AG04449 (cell line): ENCODE results near the gene DERL2.

Experiments
- CTCF ChIA-PET: fragments of 350-600 bp; formaldehyde crosslinking; extraction: SDS; loops from one replicate; lab custom pipeline; 2021; ENCODE audit warnings: antibody characterized with exemption; lab: Yijun Ruan, JAX
- POLR2A ChIA-PET: fragments of 400-600, 350-600 bp; formaldehyde crosslinking; extraction: SDS; loops from one replicate; lab custom pipeline; 2020; ENCODE audit warnings: antibody characterized with exemption, inconsistent platforms; lab: Yijun Ruan, JAX
- DNase-seq: peaks from one replicate; pipeline ENCODE4 v3.0.0-alpha.2; 2010; ENCODE audit warnings: low read depth, low spot score
- H3K4me3 ChIP-seq: 2 replicates; pipeline ENCODE4 v1.5.1; 2011; ENCODE audit warnings: low read depth, mild to moderate bottlenecking, control low read depth, low read length
- CTCF ChIP-seq: IDR thresholded peaks from one replicate; pipeline ENCODE4 v1.5.1; 2011; ENCODE audit warnings: mild to moderate bottlenecking, moderate library complexity, low read length, control low read depth, inconsistent platforms; ENCODE audit not compliant: insufficient read depth; ENCODE audit errors: missing control alignments

Gene DERL2

GRCh38 chr17:5516060-5516792 lies 30.2 kb upstream of the DERL2 start:
- DNase-seq, result peak; percentile 97
- ChIA-PET CTCF (interaction anchor here (1.1 to 1.3 kb wide), 2 partner anchors 10 to 77 kb away, joined by 3 read pairs; partner anchors contain the start of gene C1QBP), POLR2A (interaction anchor here (0.9 to 1.3 kb wide), 4 partner anchors 10 to 69 kb away, joined by 3 to 13 read pairs (median 6); a partner anchor contains a TSS)
- TF ChIP-seq CTCF, result no peak
- no peak overlapping the region for H3K4me3 ChIP-seq

DNA sequence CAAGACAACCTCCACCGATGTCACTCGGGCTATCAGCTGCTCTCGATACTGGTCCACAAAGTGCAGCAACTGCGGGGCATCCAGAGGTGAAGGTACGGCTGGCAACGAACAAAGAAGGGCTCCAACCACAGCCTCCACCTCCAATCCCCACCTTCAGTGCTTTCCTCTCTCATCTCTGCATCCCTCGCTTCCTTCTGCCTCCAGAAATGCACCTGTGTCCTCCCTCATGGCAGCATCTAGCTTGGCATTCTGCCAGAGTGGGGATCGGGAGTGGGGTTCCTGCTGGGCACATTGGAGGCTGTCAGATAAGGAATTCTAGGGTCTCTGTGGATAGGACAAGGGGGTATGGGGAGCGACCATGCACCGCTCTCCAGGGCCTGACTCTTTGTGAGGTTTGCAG lies 29.0 kb upstream of the DERL2 start:
- CTCF ChIA-PET, result interaction anchor here (1.1 kb wide), 1 partner anchor 14 kb away, joined by 3 read pairs; a partner anchor contains a TSS
- DNase-seq, result no peak
- no peak for TF ChIP-seq CTCF
- no peak overlapping the region for H3K4me3 ChIP-seq
- POLR2A ChIA-PET, result no interaction called here

DNA sequence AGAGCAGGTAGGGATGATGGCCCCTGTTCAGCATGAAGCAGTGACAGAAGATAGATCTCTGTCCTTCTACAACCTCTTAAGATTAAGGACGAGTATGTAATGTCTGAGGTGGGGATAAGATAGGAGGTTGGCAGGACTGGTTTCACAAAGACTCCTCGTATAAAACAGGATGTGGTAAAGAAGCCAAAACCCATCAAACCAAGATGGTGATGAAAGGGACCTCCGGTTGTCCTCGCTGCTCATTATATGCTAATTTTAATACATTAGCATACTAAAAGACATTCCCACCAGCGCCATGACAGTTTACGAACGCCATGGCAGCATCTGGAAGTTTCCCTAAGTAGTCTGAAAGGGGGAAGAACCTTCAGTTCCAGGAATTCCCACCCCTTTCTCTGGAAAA lies 27.6 kb upstream of the DERL2 start:
- no peak for DNase-seq
- no peak for TF ChIP-seq CTCF
- POLR2A ChIA-PET, result no interaction called here
- no peak overlapping the region for H3K4me3 ChIP-seq
- CTCF ChIA-PET, result no interaction called here

DNA sequence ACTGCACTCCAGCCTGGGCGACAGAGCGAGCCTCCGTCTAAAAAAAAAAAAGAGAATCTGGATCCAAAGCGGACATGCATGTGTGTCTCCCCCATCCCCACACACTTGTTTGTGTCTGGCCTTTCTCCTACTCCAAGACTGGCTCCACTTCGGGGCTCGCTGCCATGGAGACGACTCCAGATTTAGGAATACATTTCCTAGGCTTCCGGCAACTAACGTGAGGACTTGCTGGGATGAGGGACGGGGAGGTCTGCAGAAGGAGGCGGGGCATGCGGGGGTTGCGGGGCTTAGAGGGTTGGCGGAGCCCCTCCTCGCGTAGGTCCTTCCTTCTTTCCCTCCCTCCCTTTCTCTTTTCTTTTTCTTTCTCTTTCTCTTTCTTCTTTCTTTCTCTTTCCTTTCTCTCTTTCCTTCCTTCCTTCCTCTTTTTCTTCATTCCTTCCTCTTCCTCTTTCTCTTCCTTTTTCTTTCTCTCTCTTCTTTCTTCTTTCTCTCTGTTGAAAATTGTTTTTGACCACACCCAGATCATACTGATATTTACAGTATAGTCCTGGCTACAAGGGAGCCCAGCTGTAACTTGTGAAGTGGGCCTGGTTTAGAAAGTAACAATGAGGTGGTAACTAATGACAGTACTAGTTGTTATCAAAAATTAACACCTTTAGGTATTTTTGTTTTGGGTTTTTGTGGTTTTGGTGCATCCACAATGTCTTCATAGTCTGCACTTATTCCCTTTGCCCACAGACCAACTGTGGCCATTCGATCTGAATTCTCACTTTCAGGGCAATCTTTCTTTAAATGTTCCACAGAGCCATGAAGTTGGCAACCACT lies 25.6 kb upstream of the DERL2 start:
- TF ChIP-seq CTCF, result no peak
- CTCF ChIA-PET, result no interaction called here
- no peak overlapping the region for H3K4me3 ChIP-seq
- POLR2A ChIA-PET, result no interaction called here
- no peak for DNase-seq

GRCh38 chr17:5510771-5511170 lies 24.8 kb upstream of the DERL2 start:
- CTCF ChIA-PET, result no interaction called here

More at GRCh38 chr17:5510771-5511170, 24.8 kb upstream of the DERL2 start:
- H3K4me3 ChIP-seq, result no peak overlapping the region
- TF ChIP-seq CTCF, result no peak
- no peak for DNase-seq
- POLR2A ChIA-PET, result no interaction called here
